Measurements from ENCODE around the gene SERTAD2. TPM values are rescaled to one million over a fixed set of nuclear protein-coding genes. Genes with fewer than 3 reads are reported as not detected.
A peak's percentile ranks its signal among the peaks of the same experiment; 100 is the strongest.

SERTAD2 gene
- total RNA-seq, 1 donor from 2014 or later: 19.1 TPM

DNA sequence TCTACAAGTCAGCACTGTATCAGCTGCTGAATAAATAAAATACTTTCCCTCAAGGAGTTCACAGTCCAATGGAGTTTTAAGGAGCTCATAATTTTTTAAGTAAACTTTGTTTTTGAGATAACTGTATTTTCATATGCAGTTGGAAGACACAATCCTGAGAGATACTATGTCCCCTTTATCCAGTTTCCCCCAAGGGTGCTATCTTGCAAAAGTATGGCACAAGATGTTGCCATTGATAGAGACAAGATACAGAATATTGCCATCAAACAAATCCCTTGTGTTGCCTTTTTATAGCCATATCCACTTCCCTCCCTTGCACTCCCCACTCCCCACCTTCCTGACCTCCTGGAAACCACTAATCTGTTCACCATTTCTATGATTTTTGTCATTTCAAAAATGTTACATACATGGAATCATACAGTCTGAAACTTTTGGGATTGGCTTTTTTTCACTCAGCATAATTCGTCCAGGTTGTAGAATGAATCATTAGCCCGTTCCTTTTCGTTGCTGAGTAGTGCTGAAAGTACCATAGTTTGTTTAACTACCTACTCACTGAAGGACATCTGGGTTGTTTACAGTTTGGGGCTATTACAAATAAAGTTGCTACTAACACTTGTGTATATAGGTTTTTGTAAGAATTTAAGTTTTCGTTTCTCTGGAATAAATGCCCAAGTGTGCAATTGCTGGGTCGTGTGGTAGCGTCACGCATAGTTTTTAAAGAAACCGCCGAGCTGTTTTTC lies 30.2 kb upstream of the SERTAD2 start:
- Histone ChIP-seq H4K20me1 (ENCODE audit: low read depth) (no peaks in the 10 kb centered on the region), H3K4me3 (no peak overlapping the region), H3K27ac (no peak overlapping the region), H3K36me3 (no peaks in the 10 kb centered on the region), H2AFZ (replicated peaks) (no peak overlapping the region), H3K9me3 (ENCODE audit: low read depth) (no peaks in the 10 kb centered on the region), H3K4me2 (no peak overlapping the region), H3K27me3 (no peaks in the 10 kb centered on the region), H3K79me2 (ENCODE audit: low read depth) (no peaks in the 10 kb centered on the region), H3K9ac (no peak overlapping the region), H3F3A (ENCODE audit: low read depth) (no peaks in the 10 kb centered on the region), H3K4me1 (peaks cover 12% of the 10 kb centered on the region)
- H3K4me3 Mint-ChIP-seq: no peak overlapping the region
- H3K27me3 Mint-ChIP-seq (ENCODE audit: insufficient read depth, low read depth): no peaks in the 10 kb centered on the region
- H3K27ac Mint-ChIP-seq: no peak overlapping the region
- no peaks in the 10 kb centered on the region for H3K36me3 Mint-ChIP-seq
- H3K9me3 Mint-ChIP-seq: no peaks in the 10 kb centered on the region
- TF ChIP-seq CTCF (IDR thresholded peaks at IDR 0.05) (no peak), EZH2phosphoT487 (IDR thresholded peaks at IDR 0.05) (no peak), EZH2 (IDR thresholded peaks at IDR 0.05) (no peak)
- DNase-seq (ENCODE audit: low spot score): no peak
- peaks cover 5% of the 10 kb centered on the region for H3K4me1 Mint-ChIP-seq

GRCh38 chr2:64681479-64681967 lies 27.8 kb upstream of the SERTAD2 start:
- Mint-ChIP-seq H3K9me3 (no peaks in the 10 kb centered on the region), H3K27me3 (ENCODE audit: insufficient read depth, low read depth) (peaks cover 2% of the 10 kb centered on the region), H3K4me1 (peaks cover 4% of the 10 kb centered on the region), H3K4me3 (no peak overlapping the region), H3K36me3 (no peaks in the 10 kb centered on the region), H3K27ac (no peak overlapping the region)
- H3K9me3 ChIP-seq (ENCODE audit: low read depth): no peaks in the 10 kb centered on the region
- H3K27me3 ChIP-seq: no peaks in the 10 kb centered on the region
- no peaks in the 10 kb centered on the region for H3K36me3 ChIP-seq
- H3F3A ChIP-seq (ENCODE audit: low read depth): no peaks in the 10 kb centered on the region
- no peaks in the 10 kb centered on the region for H3K79me2 ChIP-seq (ENCODE audit: low read depth)
- H3K4me2 ChIP-seq: no peak overlapping the region
- H3K27ac ChIP-seq: no peak overlapping the region
- H2AFZ ChIP-seq (replicated peaks): no peak overlapping the region
- peaks cover 13% of the 10 kb centered on the region for H3K4me1 ChIP-seq
- H4K20me1 ChIP-seq (ENCODE audit: low read depth): no peaks in the 10 kb centered on the region
- H3K4me3 ChIP-seq: no peak overlapping the region
- no peak for TF ChIP-seq EZH2phosphoT487 (IDR thresholded peaks at IDR 0.05)
- no peak for DNase-seq (ENCODE audit: low spot score)
- H3K9ac ChIP-seq: no peak overlapping the region

DNA sequence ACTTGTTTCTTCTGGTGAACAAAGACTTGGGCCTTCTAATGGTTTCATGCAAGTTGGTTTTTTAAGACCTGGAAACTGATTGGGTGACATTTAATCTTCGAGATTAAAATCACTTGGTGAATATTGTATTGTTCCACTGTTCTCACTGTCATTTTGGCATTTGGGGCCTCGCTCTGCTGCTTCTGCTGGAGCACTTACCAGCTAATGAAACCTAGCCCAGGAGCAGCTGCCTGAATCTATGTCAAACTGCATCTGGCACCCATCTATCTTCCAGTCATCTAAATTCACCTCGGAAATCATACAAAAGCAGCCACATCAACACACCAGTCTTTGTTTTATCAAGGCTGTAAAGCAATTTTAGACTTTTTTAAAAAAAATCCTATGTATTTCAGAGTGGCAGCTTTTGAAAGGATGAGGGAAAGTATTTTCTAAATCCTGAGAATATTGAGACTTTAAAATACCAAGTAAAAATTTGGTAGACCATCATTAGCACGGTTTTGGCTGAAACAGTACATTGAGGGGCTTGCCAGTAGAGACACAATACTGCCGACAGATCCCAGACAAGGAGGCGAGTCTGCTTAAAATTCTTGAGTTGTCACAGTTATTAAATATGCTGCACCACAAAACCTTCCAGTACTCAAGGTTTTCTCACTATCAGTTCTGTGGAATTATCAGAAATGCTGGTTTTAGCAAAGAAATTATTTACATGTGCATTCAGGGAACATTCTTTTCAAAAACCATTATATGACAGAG lies 26.1 kb upstream of the SERTAD2 start:
- no peak overlapping the region for H3K27ac ChIP-seq
- no peaks in the 10 kb centered on the region for H3K4me1 Mint-ChIP-seq

More for the DNA sequence above, 26.1 kb upstream of the SERTAD2 start:
- Histone ChIP-seq H3K4me3 (no peak overlapping the region), H3K27me3 (no peaks in the 10 kb centered on the region), H3K9me3 (ENCODE audit: low read depth) (no peaks in the 10 kb centered on the region), H3K36me3 (no peaks in the 10 kb centered on the region), H3K4me2 (peak overlapping the region; percentile 10), H3F3A (ENCODE audit: low read depth) (no peaks in the 10 kb centered on the region), H3K9ac (no peak overlapping the region), H3K79me2 (ENCODE audit: low read depth) (no peaks in the 10 kb centered on the region), H4K20me1 (ENCODE audit: low read depth) (no peaks in the 10 kb centered on the region), H2AFZ (replicated peaks) (no peak overlapping the region), H3K4me1 (peaks cover 13% of the 10 kb centered on the region)
- TF ChIP-seq CTCF (IDR thresholded peaks at IDR 0.05) (no peak), EZH2phosphoT487 (IDR thresholded peaks at IDR 0.05) (no peak), EZH2 (IDR thresholded peaks at IDR 0.05) (no peak)
- H3K4me3 Mint-ChIP-seq: no peak overlapping the region
- H3K27me3 Mint-ChIP-seq (ENCODE audit: insufficient read depth, low read depth): peaks cover 2% of the 10 kb centered on the region
- H3K9me3 Mint-ChIP-seq: no peaks in the 10 kb centered on the region
- no peaks in the 10 kb centered on the region for H3K36me3 Mint-ChIP-seq
- no peak for DNase-seq (ENCODE audit: low spot score)
- no peak overlapping the region for H3K27ac Mint-ChIP-seq

Measured in neural progenitor cell (in vitro differentiated cells).